Gastrocnemius medialis (tissue), 4 donors: ENCODE data around the gene SGMS1.

Experiments used
- CTCF ChIP-seq, 5 experiments: fragments of 450-650 bp in 3 of 5; fragments of 200-600 bp in 2 of 5; sonication (generic) in 2 of 5; IDR thresholded peaks in 4 of 5; conservative IDR thresholded peaks in 1 of 5; 1 replicate in 4 of 5; 2 replicates in 1 of 5; pipeline ENCODE4 v1.5.1; 2016 to 2019; ENCODE audit warnings: antibody characterized with exemption in 5 of 5, mild to moderate bottlenecking in 3 of 5, moderate library complexity in 3 of 5
- POLR2A ChIP-seq, 2 donors: fragments of 450-650 bp; IDR thresholded peaks; one replicate each; pipeline ENCODE4 v1.6.1; 2017; ENCODE audit warnings: antibody characterized with exemption in 2 of 2, mild to moderate bottlenecking in 2 of 2, moderate library complexity in 2 of 2

GRCh38 chr10:50577681-50578350 lies 45.9 kb downstream of the SGMS1 start:
- TF ChIP-seq CTCF (IDR thresholded peaks at IDR 0.05 in 4 of 5, conservative IDR thresholded peaks at IDR 0.05 in 1 of 5) = no peak
- no peak for TF ChIP-seq POLR2A (IDR thresholded peaks at IDR 0.05)
